Skeletal muscle satellite cell (primary cell): ENCODE results near the gene ZNF366.

Source experiments
- H3K27me3 ChIP-seq: 2 replicates; pipeline ENCODE4 v1.7.0; 2013; ENCODE audit warnings: low read length; ENCODE audit not compliant: control insufficient read depth, insufficient read depth
- H3K36me3 ChIP-seq: 2 replicates; pipeline ENCODE4 v1.7.0; 2013; ENCODE audit warnings: mild to moderate bottlenecking, control low read depth, low read length; ENCODE audit not compliant: insufficient read depth
- H3K4me1 ChIP-seq: 2 replicates; pipeline ENCODE4 v1.7.0; 2013; ENCODE audit warnings: low read length; ENCODE audit not compliant: control insufficient read depth, insufficient read depth
- H3K4me2 ChIP-seq: 2 replicates; pipeline ENCODE4 v1.7.0; 2013; ENCODE audit warnings: mild to moderate bottlenecking, low read length
- H3K4me3 ChIP-seq: 2 replicates; pipeline ENCODE4 v1.7.0; 2013; ENCODE audit warnings: low read length
- H3K9ac ChIP-seq: 2 replicates; pipeline ENCODE4 v1.7.0; 2013; ENCODE audit warnings: mild to moderate bottlenecking, low read depth, low read length, moderate library complexity
- H3K9me3 ChIP-seq: replicated peaks from 2 replicates; pipeline ENCODE4 v1.7.0; 2013; ENCODE audit warnings: mild to moderate bottlenecking, control low read depth, low read length

ZNF366 gene

GRCh38 chr5:72394688-72395087 lies 112.5 kb downstream of the ZNF366 start:
- Histone ChIP-seq H3K9ac (no peak overlapping the region), H3K36me3 (no peaks in the 10 kb centered on the region), H3K4me2 (no peak overlapping the region), H3K4me3 (no peak overlapping the region), H3K9me3 (no peaks in the 10 kb centered on the region), H3K4me1 (peaks cover 25% of the 10 kb centered on the region), H3K27me3 (no peaks in the 10 kb centered on the region)

- no peaks in the 10 kb centered on the region for H3K36me3 ChIP-seq
- no peak overlapping the region for H3K9ac ChIP-seq
- H3K4me1 ChIP-seq = peaks cover 39% of the 10 kb centered on the region
- no peak overlapping the region for H3K4me2 ChIP-seq
- no peak overlapping the region for H3K4me3 ChIP-seq
- no peaks in the 10 kb centered on the region for H3K27me3 ChIP-seq
- H3K9me3 ChIP-seq = no peaks in the 10 kb centered on the region
These were observed 114.2 kb downstream of the ZNF366 start for GRCh38 chr5:72393052-72393451.
